GM18502 (cell line): Measurements from ENCODE around the gene RSPO3.

Source experiments
- ATAC-seq: cut with Tn5 transposase; IDR thresholded peaks from one replicate; pipeline ENCODE4 v1.9.1; 2021; ENCODE audit warnings: mild to moderate bottlenecking; ENCODE audit not compliant: unreplicated experiment, poor library complexity

Gene RSPO3

DNA sequence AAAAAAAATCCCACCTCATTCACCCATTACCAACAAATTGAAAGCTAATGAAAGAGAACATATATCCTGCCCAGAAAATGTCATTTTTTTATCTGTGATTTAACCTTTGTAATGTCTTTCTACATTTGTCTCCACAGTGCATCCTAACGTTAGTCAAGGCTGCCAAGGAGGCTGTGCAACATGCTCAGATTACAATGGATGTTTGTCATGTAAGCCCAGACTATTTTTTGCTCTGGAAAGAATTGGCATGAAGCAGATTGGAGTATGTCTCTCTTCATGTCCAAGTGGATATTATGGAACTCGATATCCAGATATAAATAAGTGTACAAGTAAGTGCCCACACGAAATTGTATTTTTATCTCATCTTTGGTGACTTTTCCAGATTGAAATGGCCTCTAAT lies 30.0 kb downstream of the RSPO3 start:
- no peak for ATAC-seq

DNA sequence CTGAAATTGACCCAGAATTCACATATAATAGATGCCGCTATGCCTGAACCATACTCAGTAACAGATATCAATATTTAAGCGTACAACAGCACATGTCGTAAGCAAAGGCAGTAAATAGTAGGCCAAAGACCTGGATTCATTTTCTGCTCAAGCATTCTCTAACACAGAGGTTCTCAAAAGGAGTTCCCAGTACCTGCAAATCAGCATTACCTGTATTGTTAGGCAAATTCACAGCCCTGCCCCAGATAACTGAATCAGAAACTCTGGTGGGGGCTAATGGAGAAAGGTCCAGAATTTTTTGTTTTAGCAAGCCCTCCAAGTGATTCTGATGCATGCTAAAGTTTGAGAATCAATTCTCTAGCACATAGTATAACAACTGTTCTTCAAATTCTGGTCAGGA lies 36.0 kb downstream of the RSPO3 start:
- ATAC-seq, result no peak

- no peak for ATAC-seq
Measured at GRCh38 chr6:127160484-127160883, 42.0 kb downstream of the RSPO3 start.

GRCh38 chr6:127162836-127163235 lies 44.4 kb downstream of the RSPO3 start:
- no peak for ATAC-seq

DNA sequence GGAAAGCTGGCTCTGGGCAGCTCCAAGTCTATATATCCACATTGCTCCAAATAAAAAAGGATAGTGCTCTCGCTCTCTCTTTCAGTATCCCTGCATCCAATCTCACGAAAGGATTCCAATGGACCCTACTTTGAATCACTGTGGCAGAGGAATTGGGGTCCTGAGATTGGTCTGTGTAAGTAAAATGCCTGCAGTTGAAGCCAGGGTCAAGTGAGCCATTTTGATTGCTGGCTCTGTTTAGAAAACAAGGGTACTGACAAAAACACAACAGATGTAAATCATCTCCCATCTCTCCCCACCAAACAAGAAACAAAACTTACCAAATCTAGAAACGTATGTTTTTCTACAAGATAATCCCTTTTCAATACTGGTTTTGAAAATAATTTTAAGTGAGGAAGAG lies 45.6 kb downstream of the RSPO3 start:
- no peak for ATAC-seq

GRCh38 chr6:127164565-127164964 lies 46.1 kb downstream of the RSPO3 start:
- no peak for ATAC-seq

DNA sequence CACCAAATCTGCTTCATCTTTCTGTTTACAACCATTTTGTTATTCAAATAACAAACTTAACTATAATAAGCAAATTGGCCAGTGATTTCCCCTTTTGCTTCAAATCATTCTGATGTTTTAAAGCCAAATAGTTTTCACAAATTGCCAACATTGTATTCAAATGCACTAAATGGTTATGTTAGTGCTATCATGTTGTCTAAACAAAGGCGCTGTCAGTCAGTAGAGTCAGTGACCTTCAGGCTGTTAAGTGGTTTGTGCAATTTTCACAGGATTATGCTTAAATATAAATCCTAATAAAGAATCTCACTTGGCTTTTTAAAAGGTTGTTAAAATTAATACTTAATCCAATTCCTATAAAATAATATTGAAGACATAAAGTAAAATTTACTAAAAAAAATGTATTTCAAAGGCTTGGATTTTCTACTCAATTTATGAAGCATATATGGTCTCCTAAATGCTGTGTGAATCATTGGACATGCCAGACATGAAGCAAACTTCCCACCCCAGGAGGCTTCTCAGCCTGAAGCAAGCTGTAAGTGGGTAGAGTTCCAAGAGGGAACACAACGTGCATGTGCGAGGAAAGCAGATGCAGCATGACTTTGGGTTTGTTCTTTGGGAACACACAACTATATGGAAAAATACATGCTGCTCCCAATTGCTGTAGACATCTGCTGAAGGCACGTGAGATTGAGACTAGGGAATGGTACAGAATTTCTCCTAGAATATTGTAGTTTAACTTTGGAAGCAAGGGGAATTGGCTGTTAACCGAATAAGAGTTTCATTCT lies 54.9 kb downstream of the RSPO3 start:
- no peak for ATAC-seq

DNA sequence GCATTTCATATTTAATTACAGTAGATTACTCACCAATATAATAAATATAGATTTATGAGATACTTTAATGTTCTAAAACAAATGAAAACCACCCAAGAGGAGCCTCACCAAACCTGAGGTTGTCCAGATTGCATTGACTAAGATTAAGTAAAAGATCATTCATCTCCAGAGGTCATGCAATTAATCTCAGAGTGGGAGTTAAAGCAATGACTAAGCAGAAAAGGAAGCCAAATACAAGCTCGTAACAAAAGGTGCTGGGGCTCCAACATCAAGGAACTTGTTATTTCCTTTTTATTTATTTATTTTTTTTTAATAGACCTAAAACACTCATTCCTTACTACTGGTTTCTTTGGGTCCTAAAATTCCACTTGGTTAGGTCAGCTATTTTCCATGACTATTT lies 57.7 kb downstream of the RSPO3 start:
- ATAC-seq, result no peak

DNA sequence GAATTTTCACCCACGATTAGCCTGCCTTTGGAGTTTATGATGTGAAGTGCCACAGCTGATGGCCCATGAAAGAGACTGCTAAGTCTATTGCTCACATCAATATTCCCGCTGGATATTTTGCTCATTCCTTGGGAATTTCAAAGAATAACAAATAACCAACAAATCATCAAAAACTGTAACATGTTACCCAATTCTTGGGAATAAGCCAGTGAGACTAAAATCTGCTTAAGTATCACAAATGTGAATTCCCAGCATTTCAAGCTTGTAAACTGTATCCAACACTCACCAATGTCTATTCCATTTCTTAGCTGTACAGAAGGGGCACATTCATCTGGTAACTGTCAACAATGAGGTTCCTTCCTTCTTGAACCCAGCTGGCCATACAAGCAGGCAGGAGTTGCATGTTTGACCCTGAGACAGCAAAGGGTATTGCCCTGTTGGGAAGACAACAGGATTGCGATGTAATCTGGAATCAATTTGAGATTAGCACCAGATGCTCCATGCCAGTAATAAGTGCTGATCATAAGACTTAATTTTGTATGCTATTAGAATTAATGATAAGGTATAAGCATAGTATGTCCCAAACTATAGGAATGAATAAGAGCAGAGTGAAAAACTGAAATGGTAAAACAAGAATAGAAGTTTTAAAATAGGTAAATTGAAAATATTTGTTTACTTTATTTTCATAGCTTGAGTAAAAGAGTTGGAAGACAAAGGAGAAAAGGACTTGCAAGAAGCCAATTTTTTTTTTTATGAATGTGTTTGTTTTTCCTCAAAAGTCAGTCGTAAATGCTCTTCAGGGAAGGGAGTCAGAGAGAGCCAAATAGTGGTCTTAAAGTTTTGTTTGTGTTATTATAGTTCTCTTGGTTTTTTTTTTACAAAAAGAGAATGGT lies 58.8 kb downstream of the RSPO3 start:
- ATAC-seq, result no peak

GRCh38 chr6:127177923-127178231 lies 59.4 kb downstream of the RSPO3 start:
- ATAC-seq, result no peak

DNA sequence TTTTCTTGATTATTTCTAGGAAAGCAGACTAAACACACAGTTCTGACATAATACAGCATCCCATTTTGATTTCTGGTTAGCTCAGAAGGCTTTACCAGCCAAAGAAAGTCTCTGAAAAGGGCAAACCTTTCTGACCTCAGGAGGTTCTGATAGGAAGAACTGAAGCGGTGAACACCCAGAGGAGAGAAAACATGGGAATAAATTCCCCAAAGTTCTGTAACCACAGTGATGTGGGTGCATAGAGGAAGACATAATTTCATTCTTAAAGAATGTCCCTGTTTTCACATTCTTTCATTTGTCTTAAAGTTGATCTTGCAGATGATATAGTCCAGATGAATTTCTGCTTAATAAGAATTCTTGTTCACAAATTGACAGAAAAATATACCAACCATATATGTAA lies 60.3 kb downstream of the RSPO3 start:
- ATAC-seq, result no peak

- ATAC-seq, result no peak
Measured at GRCh38 chr6:127180426-127180825, 62.0 kb downstream of the RSPO3 start.

GRCh38 chr6:127182501-127182900 lies 64.0 kb downstream of the RSPO3 start:
- no peak for ATAC-seq

DNA sequence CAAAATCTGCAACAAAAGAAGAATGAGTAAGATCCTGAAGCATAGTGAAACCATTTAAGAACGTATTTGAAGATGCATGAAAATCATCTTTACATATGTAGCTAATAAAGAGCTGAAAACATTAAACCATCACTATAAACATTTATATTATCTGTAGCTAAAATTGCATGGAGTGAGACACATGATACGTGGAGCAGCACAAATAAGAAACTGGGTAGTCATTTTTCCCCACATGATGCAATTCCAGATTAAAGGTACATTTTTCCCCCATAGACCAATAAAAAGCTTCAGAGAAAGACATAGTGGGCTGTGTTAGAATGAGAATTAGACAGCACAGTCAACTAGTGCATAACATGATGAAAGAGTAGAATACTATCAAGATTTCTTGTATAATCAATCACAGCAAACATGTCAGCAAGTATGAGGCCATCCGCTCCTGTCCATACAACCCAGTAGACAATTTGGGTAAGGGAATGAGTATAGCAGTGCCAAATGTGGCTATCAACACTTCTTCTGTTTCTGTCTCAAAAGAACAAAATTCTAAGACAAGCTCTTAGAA lies 67.0 kb downstream of the RSPO3 start:
- no peak for ATAC-seq

DNA sequence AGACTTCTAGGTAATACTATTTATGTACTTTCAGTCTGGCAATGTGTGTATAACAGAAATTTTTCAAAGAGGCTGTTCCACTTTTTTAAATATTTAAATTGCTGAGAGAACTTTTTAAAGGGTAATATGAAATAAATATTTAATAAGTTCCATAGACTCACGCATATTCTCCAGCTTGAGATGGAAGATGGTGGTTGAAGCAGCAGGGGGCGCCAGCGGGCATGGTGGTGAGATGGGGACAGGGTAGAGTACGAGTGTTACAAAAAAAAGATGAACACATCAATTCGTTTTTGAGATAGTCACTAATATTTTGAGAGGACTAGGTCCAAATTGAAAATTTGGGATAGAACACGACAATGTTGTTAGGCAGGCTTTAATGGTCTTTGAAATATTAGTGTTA lies 68.4 kb downstream of the RSPO3 start:
- ATAC-seq, result peak; percentile 81

DNA sequence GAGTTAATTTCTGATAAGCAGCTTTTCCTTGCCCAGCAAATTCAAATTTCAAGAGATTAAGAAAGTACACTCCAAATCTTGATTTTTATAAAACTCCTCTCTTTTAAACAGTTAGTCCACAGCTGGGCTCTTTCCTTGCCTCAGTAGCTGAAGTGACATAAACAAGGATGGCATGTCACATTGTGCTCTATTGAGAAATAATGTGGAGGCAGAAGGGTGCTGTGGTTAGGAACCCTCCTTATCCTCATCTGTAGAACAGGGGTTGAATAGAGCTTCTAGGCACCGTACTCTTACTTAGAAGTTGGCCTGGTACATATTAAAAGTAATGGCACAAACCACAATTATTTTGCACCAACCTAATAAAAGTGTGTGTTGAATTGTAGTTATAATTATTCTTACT lies 70.3 kb downstream of the RSPO3 start:
- ATAC-seq, result no peak

- ATAC-seq, result no peak
Measured at GRCh38 chr6:127190552-127190951, 72.1 kb downstream of the RSPO3 start.

DNA sequence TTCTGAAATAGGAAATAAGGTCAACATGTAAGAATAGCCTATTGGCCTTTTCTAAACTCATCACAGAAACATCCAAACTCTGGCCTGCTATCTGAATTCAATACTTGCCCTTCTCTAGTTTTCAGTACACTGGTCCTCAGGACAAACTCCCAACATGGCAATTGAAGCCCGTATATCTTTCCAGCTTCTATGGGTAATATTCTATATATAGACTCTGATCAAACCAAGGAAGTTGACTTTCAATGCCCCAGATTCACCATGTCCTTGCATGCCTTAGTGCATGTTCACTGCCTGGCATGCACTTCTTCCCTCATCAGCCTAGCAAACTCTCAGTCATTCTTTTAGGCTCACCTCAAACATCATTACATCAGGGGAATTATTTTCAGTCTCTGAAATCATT lies 73.2 kb downstream of the RSPO3 start:
- ATAC-seq, result no peak

- ATAC-seq, result no peak
Measured at GRCh38 chr6:127192911-127193541, 74.6 kb downstream of the RSPO3 start.

GRCh38 chr6:127195833-127196232 lies 77.4 kb downstream of the RSPO3 start:
- ATAC-seq, result no peak

DNA sequence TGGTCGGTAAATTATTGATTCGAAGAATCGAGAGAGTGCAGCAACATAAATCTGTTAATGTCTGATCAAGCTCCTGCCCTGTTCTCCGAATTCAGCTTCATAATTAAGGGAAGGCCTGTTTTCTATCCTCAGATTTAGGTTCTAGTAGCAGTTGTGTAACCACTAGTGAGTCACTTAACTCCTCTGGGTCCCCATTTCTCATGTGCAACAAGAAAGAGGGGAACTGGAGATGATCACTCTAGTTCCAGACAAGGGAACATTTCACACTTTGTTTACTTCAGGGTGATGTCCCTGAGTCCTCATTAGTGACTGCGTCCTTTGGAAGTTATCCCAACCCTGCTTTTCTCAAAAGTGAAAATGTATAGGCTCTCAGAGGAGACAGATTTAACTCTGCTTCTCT lies 80.1 kb downstream of the RSPO3 start:
- no peak for ATAC-seq
